GM12891 (cell line): Measurements from ENCODE around the gene BIVM.

ENCODE experiments used
- DNase-seq: peaks from one replicate; pipeline ENCODE4 v3.0.0; 2011; ENCODE audit warnings: low spot score; ENCODE audit not compliant: insufficient read length
- FAIRE-seq: peaks from 2 replicates; lab custom pipeline; 2011; peaks lifted over from hg19 to GRCh38; lab: Jason Lieb, UNC
- PAX5 ChIP-seq: IDR thresholded peaks from 2 replicates; pipeline ENCODE4 v1.6.1; 2011; ENCODE audit warnings: low read length, moderate library complexity, mild to moderate bottlenecking; ENCODE audit not compliant: insufficient read depth, severe bottlenecking
- POLR2A ChIP-seq: IDR thresholded peaks from 2 replicates; pipeline ENCODE4 v1.6.1; 2011; ENCODE audit warnings: low read depth, low read length, control low read depth
- POLR2AphosphoS5 ChIP-seq: IDR thresholded peaks from 2 replicates; pipeline ENCODE4 v1.6.1; 2011; ENCODE audit warnings: low read depth, low read length, control low read depth
- POU2F2 ChIP-seq: IDR thresholded peaks from 2 replicates; pipeline ENCODE4 v1.6.1; 2011; ENCODE audit warnings: low read depth, mild to moderate bottlenecking, control low read depth, low read length, moderate library complexity
- SPI1 ChIP-seq: IDR thresholded peaks from 2 replicates; pipeline ENCODE4 v1.6.1; 2011; ENCODE audit warnings: low read depth, low read length, control low read depth
- TAF1 ChIP-seq: IDR thresholded peaks from 2 replicates; pipeline ENCODE4 v1.6.1; 2011; ENCODE audit warnings: low read depth, low read length, control low read depth

Gene BIVM

GRCh38 chr13:102812611-102813287 lies 13.8 kb downstream of the BIVM start:
- no peak for FAIRE-seq
- TF ChIP-seq POLR2A, result no peak
- TF ChIP-seq TAF1, result no peak
- TF ChIP-seq POLR2AphosphoS5, result no peak
- TF ChIP-seq PAX5, result no peak
- TF ChIP-seq POU2F2, result no peak
- TF ChIP-seq SPI1, result no peak
- no peak for DNase-seq

GRCh38 chr13:102814025-102814607 lies 15.2 kb downstream of the BIVM start:
- DNase-seq (no peak), FAIRE-seq (peak; percentile 56)
- no peak for TF ChIP-seq TAF1
- TF ChIP-seq POLR2AphosphoS5, result no peak
- no peak for TF ChIP-seq PAX5
- TF ChIP-seq POLR2A, result no peak

- FAIRE-seq (no peak), DNase-seq (no peak)
- TF ChIP-seq POU2F2, result no peak
These were observed 15.9 kb downstream of the BIVM start for GRCh38 chr13:102814793-102815192.

GRCh38 chr13:102815788-102816187 lies 16.9 kb downstream of the BIVM start:
- TF ChIP-seq POLR2AphosphoS5, result no peak
- DNase-seq (no peak), FAIRE-seq (no peak)

- no peak for FAIRE-seq
- no peak for TF ChIP-seq PAX5
- TF ChIP-seq SPI1, result no peak
- no peak for TF ChIP-seq TAF1
- no peak for TF ChIP-seq POLR2A
- TF ChIP-seq POLR2AphosphoS5, result no peak
- no peak for TF ChIP-seq POU2F2
- no peak for DNase-seq
These were observed 17.8 kb downstream of the BIVM start for GRCh38 chr13:102816708-102817107.

GRCh38 chr13:102817241-102817640 lies 18.3 kb downstream of the BIVM start:
- FAIRE-seq, result no peak
- TF ChIP-seq PAX5, result no peak
- no peak for TF ChIP-seq POLR2A
- TF ChIP-seq POU2F2, result no peak
- no peak for TF ChIP-seq POLR2AphosphoS5
- TF ChIP-seq SPI1, result no peak
- TF ChIP-seq TAF1, result no peak
- DNase-seq, result no peak

- no peak for DNase-seq
- FAIRE-seq, result no peak
- TF ChIP-seq PAX5 (no peak), POLR2A (no peak), POU2F2 (no peak), TAF1 (no peak)
These were observed 19.0 kb downstream of the BIVM start for GRCh38 chr13:102817907-102818306.

- no peak for FAIRE-seq
- TF ChIP-seq POU2F2, result no peak
- TF ChIP-seq SPI1, result no peak
- TF ChIP-seq TAF1, result no peak
- TF ChIP-seq POLR2A, result no peak
- no peak for TF ChIP-seq POLR2AphosphoS5
- TF ChIP-seq PAX5, result no peak
- DNase-seq, result no peak
These were observed 26.5 kb downstream of the BIVM start for GRCh38 chr13:102825400-102825799.

- TF ChIP-seq TAF1, result no peak
- no peak for TF ChIP-seq POLR2A
- TF ChIP-seq POLR2AphosphoS5, result no peak
- DNase-seq (no peak), FAIRE-seq (no peak)
These were observed 27.2 kb downstream of the BIVM start for GRCh38 chr13:102825921-102826706.

GRCh38 chr13:102830646-102831045 lies 31.7 kb downstream of the BIVM start:
- FAIRE-seq (no peak), DNase-seq (no peak)
- no peak for TF ChIP-seq SPI1
- no peak for TF ChIP-seq TAF1
- no peak for TF ChIP-seq POLR2A
- TF ChIP-seq POU2F2, result no peak
- no peak for TF ChIP-seq PAX5
- no peak for TF ChIP-seq POLR2AphosphoS5

GRCh38 chr13:102836471-102836870 lies 37.6 kb downstream of the BIVM start:
- no peak for TF ChIP-seq POLR2AphosphoS5
- TF ChIP-seq SPI1, result no peak
- DNase-seq (no peak), FAIRE-seq (no peak)
